Measurements from ENCODE around the gene C8A. TPM values are rescaled to one million over a fixed set of nuclear protein-coding genes. Genes with fewer than 3 reads are reported as not detected.

C8A gene
- total and polyA plus RNA-seq, 2 of the 13 experiments (the other 11 are each of a cell fraction or from before 2014, with no cell fraction given), result 10.5 to 15.0 TPM

DNA sequence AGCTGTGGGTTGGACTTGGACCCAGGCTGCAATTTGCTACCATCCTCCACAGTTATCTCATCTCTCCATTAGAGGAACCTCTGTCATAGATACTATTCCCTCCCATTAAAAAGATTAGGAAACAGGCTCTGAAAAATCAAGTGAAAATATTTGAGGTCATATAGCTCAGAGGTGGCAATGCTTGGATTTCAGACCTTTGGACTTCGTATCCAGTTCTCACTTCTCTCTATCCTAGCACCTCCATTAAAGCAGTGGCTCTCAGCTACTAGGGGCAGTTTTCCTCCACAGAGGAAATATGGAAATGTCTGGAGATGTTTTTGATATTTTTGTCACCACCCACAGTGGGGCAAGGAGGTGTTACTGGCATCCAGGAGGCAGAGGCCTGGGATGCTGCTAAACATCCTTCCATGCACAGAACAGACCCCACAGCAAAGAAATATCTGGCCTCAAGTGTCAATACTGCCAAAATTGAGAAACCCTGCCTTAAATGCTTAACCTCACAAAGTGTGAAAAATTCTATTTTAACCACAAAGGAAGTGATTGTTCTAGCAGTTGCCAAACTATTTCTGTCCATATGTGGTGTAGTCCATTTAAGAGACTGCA lies 54.1 kb downstream of the C8A start (continued):
- TF ChIP-seq, protein P1, sequence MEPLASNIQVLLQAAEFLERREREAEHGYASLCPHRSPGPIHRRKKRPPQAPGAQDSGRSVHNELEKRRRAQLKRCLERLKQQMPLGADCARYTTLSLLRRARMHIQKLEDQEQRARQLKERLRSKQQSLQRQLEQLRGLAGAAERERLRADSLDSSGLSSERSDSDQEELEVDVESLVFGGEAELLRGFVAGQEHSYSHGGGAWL (CRISPR knock-in tag; IDR thresholded peaks at IDR 0.05), result no peak
- no peak for TF ChIP-seq GATAD1 (CRISPR knock-in tag; IDR thresholded peaks at IDR 0.05)
- no peak for TF ChIP-seq CEBPG (CRISPR knock-in tag; IDR thresholded peaks at IDR 0.05)
- no peak for TF ChIP-seq ARNTL (CRISPR knock-in tag; IDR thresholded peaks at IDR 0.05)
- TF ChIP-seq, protein P2, sequence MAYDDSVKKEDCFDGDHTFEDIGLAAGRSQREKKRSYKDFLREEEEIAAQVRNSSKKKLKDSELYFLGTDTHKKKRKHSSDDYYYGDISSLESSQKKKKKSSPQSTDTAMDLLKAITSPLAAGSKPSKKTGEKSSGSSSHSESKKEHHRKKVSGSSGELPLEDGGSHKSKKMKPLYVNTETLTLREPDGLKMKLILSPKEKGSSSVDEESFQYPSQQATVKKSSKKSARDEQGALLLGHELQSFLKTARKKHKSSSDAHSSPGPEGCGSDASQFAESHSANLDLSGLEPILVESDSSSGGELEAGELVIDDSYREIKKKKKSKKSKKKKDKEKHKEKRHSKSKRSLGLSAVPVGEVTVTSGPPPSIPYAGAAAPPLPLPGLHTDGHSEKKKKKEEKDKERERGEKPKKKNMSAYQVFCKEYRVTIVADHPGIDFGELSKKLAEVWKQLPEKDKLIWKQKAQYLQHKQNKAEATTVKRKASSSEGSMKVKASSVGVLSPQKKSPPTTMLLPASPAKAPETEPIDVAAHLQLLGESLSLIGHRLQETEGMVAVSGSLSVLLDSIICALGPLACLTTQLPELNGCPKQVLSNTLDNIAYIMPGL (CRISPR knock-in tag; IDR thresholded peaks at IDR 0.05; ENCODE audit: borderline replicate concordance in 1 of 2, low read depth in 1 of 2), result no peak
- TF ChIP-seq, protein P3, sequence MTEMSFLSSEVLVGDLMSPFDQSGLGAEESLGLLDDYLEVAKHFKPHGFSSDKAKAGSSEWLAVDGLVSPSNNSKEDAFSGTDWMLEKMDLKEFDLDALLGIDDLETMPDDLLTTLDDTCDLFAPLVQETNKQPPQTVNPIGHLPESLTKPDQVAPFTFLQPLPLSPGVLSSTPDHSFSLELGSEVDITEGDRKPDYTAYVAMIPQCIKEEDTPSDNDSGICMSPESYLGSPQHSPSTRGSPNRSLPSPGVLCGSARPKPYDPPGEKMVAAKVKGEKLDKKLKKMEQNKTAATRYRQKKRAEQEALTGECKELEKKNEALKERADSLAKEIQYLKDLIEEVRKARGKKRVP (CRISPR knock-in tag; IDR thresholded peaks at IDR 0.05), result no peak
- no peak for TF ChIP-seq HMG20B (CRISPR knock-in tag; conservative IDR thresholded peaks at IDR 0.05)
- TF ChIP-seq ZNF101 (CRISPR knock-in tag; IDR thresholded peaks at IDR 0.05; ENCODE audit: borderline replicate concordance, low read depth), result no peak
- TF ChIP-seq, protein P4, sequence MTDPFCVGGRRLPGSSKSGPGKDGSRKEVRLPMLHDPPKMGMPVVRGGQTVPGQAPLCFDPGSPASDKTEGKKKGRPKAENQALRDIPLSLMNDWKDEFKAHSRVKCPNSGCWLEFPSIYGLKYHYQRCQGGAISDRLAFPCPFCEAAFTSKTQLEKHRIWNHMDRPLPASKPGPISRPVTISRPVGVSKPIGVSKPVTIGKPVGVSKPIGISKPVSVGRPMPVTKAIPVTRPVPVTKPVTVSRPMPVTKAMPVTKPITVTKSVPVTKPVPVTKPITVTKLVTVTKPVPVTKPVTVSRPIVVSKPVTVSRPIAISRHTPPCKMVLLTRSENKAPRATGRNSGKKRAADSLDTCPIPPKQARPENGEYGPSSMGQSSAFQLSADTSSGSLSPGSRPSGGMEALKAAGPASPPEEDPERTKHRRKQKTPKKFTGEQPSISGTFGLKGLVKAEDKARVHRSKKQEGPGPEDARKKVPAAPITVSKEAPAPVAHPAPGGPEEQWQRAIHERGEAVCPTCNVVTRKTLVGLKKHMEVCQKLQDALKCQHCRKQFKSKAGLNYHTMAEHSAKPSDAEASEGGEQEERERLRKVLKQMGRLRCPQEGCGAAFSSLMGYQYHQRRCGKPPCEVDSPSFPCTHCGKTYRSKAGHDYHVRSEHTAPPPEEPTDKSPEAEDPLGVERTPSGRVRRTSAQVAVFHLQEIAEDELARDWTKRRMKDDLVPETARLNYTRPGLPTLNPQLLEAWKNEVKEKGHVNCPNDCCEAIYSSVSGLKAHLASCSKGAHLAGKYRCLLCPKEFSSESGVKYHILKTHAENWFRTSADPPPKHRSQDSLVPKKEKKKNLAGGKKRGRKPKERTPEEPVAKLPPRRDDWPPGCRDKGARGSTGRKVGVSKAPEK (CRISPR knock-in tag; IDR thresholded peaks at IDR 0.05; ENCODE audit: borderline replicate concordance), result no peak
- no peak for TF ChIP-seq POLR2G (IDR thresholded peaks at IDR 0.05; ENCODE audit: low read depth, low read length)
- TF ChIP-seq, protein P5, sequence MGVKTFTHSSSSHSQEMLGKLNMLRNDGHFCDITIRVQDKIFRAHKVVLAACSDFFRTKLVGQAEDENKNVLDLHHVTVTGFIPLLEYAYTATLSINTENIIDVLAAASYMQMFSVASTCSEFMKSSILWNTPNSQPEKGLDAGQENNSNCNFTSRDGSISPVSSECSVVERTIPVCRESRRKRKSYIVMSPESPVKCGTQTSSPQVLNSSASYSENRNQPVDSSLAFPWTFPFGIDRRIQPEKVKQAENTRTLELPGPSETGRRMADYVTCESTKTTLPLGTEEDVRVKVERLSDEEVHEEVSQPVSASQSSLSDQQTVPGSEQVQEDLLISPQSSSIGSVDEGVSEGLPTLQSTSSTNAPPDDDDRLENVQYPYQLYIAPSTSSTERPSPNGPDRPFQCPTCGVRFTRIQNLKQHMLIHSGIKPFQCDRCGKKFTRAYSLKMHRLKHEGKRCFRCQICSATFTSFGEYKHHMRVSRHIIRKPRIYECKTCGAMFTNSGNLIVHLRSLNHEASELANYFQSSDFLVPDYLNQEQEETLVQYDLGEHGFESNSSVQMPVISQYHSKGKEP (CRISPR knock-in tag; IDR thresholded peaks at IDR 0.05), result no peak
- no peak for TF ChIP-seq STAT5B (CRISPR knock-in tag; IDR thresholded peaks at IDR 0.05)
- no peak for TF ChIP-seq RFXANK (CRISPR knock-in tag; IDR thresholded peaks at IDR 0.05)
- no peak for TF ChIP-seq HNRNPLL (IDR thresholded peaks at IDR 0.05; ENCODE audit: low read depth, low read length, poor library complexity, severe bottlenecking)
- TF ChIP-seq, protein P6, sequence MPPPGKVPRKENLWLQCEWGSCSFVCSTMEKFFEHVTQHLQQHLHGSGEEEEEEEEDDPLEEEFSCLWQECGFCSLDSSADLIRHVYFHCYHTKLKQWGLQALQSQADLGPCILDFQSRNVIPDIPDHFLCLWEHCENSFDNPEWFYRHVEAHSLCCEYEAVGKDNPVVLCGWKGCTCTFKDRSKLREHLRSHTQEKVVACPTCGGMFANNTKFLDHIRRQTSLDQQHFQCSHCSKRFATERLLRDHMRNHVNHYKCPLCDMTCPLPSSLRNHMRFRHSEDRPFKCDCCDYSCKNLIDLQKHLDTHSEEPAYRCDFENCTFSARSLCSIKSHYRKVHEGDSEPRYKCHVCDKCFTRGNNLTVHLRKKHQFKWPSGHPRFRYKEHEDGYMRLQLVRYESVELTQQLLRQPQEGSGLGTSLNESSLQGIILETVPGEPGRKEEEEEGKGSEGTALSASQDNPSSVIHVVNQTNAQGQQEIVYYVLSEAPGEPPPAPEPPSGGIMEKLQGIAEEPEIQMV (CRISPR knock-in tag; IDR thresholded peaks at IDR 0.05; ENCODE audit: low read depth), result no peak
- no peak for TF ChIP-seq SRSF4 (IDR thresholded peaks at IDR 0.05; ENCODE audit: low read depth, low read length, poor library complexity, severe bottlenecking)

All from HepG2 (cell line).